NCI-H2171 (cell line): Measurements from ENCODE around the gene SMCO3.
"Not testable (repeated sequence)": the region's sequence is repeated elsewhere in the genome, so short reads cannot be mapped to it uniquely, and the experiment has no call there.

ENCODE experiments used
- DNase-seq: peaks from one replicate; lab custom pipeline; 2025; lab: John Stamatoyannopoulos, UW

The SMCO3 gene

DNA sequence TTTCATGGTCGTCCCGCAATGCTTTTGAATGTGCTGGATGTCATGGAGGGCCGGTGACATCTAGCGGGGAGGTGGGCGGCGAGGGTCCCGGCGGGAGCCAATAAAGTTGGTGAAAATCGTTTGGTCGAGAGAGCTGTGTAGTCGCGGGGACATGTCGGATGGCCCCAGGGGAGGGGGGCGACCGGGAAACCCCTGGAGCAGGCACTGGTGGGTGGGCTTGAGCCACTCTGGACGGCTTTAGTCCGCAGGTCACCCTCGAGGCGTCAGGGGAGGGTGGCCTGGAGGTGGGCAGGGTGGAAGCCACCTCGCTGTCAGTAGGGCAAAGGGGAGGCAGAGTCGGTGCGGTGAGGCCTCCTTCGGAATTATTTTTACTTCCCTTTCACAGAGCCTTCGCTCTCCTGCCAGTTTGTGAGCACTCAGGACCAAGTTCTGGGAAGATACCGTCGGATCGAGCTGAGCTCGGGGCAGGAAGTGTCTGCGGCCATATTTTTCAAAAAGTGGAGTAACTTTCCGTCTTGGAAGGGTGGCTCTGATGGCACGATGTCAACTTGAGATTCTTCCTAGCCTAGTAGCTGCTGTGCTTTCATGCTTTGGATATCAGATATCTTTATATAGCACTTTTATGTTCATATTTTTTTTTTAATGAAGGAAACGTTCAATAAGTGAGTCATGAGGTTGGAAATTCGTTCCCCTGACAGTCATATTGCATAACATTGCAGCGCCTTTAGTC, 38.9 kb downstream of the SMCO3 start:
- no peak for DNase-seq

DNA sequence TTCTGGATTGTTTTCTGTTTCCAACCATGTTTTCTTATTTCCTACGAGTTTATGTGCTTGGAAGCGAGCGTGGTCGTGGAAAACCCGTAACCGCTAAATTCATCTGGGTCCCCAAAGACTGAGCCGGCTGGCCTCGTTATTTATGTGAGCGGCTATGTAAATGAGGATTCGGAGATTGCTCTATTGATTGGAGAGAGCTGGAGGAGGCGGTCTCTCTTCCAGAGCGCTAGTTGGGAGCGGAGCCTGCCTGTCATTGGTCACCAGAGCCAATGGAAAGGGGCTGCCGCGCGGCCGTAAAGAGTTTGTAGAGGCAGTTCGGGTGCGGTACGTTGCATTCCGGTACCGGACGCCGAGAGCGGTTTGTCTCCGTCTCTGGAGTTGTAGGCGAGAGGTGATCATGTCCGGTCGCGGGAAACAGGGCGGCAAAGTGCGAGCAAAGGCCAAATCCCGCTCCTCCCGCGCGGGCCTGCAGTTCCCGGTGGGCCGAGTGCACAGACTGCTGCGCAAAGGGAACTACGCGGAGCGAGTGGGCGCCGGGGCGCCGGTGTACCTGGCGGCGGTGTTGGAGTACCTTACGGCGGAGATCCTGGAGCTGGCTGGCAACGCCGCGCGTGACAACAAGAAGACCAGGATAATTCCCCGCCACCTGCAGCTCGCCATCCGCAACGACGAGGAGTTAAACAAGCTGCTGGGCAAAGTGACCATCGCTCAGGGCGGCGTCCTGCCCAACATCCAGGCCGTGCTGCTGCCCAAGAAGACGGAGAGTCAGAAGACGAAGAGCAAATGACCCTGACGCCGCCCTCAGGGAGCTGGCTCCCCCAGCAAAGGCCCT, 39.7 kb downstream of the SMCO3 start:
- no peak for DNase-seq

DNA sequence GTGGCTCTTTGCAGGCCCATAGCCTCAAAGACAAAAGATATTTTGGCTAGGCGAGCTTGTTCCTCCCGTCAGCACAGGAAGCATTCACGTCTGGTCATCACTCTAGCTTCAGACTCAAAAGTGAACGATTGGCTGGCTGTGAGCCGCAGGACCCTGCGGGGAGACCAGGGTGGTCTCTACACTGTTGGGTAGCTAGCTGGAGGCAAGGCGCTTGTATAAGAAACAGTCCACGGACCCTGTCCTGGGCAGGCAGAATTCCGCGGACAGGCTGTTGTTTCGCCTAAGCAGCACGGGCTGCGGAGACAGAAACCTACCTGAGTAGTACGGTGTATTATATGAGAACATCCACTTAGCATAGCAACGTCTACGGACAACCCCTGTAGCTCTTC, 40.3 kb downstream of the SMCO3 start:
- DNase-seq: no peak

DNA sequence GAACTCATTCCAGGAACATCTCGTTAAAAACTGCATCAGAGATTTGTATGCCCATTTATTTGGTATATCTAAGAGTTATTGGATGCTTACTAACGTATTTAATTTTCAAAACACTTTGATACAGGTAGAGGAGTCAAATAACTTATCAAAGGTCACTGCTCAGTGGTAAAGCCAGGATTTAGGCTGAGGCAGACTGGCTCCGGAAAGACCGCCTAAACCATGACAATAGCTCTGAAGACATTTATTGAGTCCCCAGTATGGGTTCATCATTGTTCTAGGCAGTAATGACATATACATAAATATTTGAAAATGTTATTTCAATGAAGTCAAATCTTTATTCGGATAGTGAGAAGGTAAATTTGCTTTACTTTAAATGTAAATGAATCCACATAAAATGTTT, 41.0 kb downstream of the SMCO3 start:
- no peak for DNase-seq

DNA sequence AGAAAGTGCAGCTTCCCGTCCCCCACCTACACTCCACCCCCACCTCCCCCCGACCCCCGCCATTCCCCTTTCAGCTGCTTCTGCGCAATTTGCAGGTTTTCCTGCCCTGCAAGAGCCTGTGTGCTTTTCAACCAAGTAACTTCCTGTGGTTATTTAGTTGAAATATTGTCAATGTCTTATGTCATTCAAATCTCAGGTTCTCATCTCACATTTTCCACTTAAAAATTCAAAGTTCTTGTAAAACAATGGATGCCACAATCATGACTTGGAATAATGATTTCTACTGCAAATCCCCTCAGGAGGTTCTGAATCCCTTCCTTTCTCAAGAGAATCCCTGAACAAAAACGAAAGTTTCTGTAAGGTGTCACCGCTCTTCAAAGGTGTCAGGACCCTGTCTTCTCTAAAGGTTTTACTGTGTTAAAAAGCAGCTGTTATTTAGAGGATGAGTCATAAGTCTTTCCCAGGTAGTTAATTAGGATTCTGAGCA, 42.3 kb downstream of the SMCO3 start:
- DNase-seq: no peak

DNA sequence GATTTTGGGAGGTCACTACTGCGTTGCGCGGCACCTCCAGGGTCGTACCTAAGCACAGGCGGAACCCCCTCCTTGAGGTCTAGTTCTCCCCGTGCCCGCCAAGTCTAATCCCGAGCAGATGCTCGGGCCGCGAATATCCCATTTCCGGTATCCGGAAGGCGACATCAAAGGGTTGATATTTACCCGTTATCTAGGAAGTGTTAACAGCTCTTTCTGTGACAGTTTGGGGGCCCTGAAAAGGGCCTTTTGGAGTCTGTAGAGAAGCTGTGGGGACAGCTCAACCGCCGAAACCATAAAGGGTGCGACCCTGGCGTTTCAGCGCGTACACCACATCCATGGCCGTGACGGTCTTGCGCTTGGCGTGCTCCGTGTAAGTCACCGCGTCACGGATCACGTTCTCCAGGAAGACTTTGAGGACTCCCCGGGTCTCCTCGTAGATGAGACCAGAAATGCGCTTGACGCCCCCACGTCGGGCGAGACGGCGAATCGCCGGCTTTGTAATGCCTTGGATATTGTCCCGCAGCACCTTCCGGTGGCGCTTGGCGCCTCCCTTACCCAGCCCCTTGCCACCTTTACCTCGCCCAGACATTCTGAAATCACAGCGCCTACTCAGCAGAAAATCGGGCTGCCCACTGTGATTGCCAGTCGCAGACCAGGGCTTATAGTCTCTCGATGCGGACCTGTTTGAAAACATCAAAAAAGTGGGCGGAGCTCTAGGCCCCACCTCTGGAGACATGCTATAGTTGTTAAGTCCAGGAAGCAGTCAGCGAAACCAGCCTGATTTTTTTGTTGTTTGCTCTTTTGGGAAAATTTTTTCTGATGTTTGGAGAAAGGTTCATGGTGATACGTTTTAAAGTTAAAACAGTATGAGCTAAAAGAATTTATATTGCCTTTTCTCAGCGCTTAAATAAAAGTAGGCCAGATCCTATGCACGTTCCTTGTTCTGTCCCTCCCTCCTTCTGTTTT, 43.2 kb downstream of the SMCO3 start:
- DNase-seq: peak; percentile 59

DNA sequence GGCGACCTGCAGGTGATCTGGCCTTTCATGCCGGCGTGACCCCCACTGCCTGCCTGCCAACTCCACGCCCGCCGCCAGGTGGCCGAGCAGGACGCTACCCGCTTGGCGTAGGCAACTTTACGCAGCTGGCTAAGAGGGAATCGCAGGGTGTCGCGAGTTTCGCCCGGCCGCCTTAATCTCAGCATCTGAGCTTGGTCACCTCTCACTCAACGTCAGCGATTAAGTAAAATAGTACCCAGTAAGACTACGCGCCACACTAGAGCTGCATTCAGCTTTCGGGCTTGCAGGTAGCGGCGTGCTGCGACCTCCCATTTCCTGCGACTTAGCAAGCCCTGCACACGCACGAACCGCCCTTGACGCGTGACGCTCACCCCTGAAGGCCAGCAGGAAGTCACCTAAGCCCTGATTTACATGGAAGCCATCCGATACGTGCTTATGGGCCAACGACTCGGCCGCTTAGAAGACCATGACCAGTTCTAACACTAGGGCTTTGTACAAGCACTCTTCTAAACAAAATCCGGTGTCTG, 44.0 kb downstream of the SMCO3 start:
- peak; percentile 38 for DNase-seq

DNA sequence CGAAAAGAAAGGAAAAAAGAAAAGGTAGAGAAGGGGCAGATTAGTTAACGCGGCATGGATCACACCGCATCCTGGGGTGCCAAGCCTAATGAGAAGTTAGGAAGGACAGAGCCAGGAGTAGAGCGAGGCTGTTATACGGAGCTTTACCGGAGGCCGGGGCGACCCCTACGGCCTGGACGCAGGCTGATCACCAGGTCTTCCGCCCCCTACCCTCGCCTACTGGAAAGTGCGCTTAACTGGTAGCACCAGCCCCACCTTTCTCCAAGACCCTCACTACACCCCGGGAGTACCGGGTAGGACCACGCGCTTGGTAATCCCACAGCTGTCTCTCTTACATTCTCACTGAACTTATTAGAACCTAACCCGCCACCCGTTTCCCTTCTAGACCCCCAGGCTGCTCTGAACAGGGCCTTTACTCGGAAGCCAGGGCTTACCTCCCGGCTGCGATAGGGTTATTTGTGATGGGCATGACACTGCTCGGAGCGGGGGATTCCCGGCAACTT, 44.5 kb downstream of the SMCO3 start:
- no peak for DNase-seq

DNA sequence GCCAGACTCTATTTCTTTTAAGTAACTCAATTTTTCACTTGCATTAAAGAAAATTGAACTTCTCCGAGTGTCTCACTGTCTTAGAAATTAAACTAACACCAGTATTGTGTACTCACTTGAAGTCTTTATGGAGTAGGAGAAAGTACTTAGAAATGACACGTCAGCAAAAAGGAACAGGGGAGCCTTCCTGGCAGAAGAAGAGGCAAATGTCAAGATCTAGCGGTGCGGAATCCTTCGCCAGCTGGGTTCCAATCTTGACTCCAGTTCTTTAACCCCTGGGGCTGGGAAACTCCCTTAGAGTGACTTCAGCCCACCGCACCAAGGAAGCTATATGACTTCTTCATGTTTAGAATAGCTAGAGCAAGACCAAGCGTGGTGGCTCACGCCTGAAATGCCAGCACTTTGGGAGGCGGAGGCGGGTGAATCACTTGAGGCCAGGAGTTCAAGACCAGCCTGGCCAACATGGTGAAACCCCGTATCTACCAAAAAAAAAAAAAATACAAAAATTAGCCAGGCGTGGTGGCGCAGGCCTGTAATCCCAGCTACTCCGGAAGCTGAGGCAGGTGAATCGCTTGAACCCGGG, 45.1 kb downstream of the SMCO3 start:
- DNase-seq: no peak

DNA sequence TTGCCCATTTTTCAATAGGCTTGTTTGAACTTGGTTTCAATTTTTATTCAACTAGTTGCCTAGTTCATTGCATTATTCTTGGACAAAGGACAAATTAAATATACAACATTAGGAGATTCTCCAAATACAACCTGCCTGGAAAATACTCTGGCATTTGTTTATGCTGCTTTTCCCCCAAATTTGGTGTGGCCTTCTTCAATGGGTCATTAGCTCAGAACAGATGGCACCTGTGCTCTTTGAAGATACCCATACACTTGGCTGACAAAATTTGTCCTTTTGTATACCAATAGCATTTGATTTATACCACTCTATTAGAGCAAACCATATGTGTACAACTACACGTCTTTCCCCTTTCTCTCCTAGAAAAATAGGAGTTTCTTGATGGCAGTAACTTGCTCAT, 46.4 kb downstream of the SMCO3 start:
- DNase-seq: no peak

DNA sequence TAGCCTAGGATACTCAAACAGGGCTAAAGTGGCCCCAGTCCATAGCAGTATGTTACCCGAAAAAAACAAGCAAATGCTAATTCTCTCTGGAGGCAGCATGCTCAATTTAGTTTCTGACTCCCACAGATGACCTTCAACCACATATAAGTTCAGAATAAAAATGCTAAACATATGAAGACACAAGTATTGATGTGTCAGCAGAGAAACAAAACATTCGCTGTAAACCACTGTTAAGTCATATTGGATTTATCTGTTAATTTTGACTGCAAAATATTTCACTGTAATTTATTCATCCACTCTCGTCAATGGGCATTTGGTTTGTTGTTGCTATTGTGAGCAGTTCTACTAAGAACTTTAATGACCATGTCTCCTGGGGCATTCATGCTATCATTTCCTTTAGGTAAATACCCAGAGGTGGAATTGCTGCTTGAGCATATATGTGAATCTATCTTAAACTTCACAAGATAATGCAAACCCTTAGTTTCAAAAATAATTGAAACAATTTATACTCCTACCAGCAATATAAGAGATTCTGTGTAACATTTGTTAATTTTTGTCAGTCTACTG, 47.2 kb downstream of the SMCO3 start:
- no peak for DNase-seq

DNA sequence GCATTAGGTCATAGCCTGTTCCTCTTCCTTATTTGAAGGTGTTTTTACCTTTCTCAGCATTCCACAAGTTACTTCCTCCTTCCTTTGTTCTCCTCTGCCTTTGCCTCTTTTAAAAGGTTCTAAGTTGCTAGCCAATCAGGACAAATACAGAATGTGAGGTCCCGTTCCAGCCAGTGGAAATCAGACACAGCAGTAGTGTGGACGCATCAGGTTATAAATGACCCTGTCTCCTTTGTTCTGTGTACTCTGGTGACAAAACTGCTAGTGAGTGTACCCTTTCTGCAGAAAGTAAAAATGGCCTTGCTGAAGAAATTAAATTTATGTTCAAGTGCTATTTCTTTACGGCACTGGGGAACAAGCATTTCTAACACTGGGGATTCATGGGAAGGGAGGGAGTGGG, 48.0 kb downstream of the SMCO3 start:
- DNase-seq: not testable (repeated sequence)

DNA sequence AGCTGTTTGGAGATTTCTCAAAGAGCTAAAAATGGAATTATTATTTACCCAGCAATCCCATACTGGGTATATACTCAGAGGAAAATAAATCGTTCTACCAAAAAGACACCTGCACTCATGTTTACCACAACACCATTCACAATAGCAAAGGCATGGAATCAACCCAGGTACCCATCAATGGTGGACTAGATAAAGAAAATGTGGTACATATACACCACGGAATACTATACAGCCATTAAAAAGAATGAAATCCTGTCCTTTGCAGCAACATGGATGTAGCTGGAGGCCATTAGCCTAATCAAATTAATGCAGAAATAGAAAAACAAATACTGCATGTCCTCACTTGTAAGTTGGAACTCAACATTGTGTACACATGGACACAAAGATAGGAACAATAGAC, 48.6 kb downstream of the SMCO3 start:
- no peak for DNase-seq

DNA sequence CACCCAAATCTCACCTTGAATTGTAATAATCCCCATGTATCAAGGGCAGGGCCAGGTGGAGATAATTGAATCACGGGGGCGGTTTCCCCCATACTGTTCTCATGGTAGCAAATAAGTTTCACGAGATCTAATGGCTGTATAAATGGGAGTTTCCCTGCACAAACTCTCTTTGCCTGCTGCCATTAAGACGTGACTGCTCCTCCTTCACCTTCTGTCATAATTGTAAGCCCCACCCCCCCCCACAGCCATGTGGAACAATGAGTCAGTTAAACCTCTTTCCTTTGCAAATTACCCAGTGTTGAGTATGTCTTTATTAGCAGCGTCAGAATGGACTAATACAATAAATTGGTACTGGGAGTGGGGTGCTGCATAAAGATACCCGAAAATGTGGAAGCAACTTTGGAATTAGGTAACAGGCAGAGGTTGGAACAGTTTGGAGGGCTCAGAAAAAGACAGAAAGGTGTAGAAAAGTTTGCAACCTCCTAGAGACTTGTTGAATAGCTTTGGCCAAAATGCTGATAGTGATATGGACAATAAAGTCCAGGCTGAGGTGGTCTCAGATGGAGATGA, 54.2 kb downstream of the SMCO3 start:
- not testable (repeated sequence) for DNase-seq

DNA sequence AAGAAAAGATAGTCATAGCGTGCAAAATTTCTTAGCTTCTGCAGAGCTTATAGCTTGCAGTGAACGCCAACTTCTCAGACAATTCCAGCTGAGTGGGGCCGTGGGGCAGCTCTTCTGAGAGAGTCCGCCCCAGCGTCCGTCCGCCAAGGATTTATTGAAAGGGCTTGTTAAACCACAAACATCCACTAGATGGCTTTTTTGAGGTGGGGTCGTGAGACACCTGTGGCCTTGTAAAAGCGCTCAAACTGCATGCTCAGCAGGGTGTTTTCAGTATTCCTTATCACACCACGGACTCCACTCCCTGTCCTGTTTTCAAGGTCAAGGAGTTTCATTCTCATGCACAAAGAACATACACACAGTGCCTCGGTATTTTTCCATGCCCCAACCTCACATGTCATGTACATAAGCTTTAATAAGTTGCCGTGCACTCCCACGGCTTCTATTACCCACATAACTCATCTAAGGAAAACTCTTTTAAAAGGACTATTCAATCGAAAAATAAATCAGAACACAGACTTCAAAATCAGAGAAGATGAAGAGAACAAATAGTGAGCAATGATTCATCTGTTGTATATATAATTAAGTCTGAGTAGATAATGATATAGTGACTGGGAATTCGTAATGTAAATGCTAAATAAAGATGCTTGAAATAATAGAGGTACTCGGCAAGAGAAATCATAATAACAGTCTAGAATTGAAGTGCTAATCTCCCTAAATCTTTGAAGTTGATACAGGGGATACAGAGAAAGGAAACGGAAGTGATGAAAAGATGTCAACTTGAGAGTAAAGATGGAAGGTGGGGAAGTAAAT, 57.4 kb downstream of the SMCO3 start:
- DNase-seq: no peak
